ENCODE data around the gene RBM4B. TPM values are rescaled to one million over a fixed set of nuclear protein-coding genes. Genes with fewer than 3 reads are reported as not detected.

The RBM4B gene
- total RNA-seq, 1 donor from 2014 or later: 20.3 TPM

- FAIRE-seq: no peak
These were observed 37.8 kb upstream of the RBM4B start for GRCh38 chr11:66715346-66716085.

GRCh38 chr11:66713746-66714480 lies 36.2 kb upstream of the RBM4B start:
- TF ChIP-seq CTCF (IDR thresholded peaks at IDR 0.05; ENCODE audit: insufficient read depth, low read depth, low read length): no peak
- no peak for TF ChIP-seq EZH2 (IDR thresholded peaks at IDR 0.05; ENCODE audit: insufficient read depth, low read length)
- Histone ChIP-seq H3K9ac (ENCODE audit: low read length) (no peak overlapping the region), H3K36me3 (ENCODE audit: insufficient read depth, low read length) (no peaks in the 10 kb centered on the region), H4K20me1 (ENCODE audit: insufficient read depth, low read length) (no peaks in the 10 kb centered on the region), H3K27ac (ENCODE audit: low read depth, low read length) (no peak overlapping the region), H2AFZ (ENCODE audit: low read depth, low read length) (no peak overlapping the region), H3K4me3 (ENCODE audit: insufficient read depth, low read depth, low read length) (no peak overlapping the region), H3K27me3 (ENCODE audit: insufficient read depth, low read length) (no peaks in the 10 kb centered on the region), H3K9me3 (ENCODE audit: insufficient read depth, low read depth, low read length) (no peaks in the 10 kb centered on the region), H3K79me2 (ENCODE audit: insufficient read depth, low read length) (no peaks in the 10 kb centered on the region), H3K4me1 (ENCODE audit: insufficient read depth, low read length) (no peaks in the 10 kb centered on the region), H3K4me2 (ENCODE audit: low read length) (no peak overlapping the region)
- no peak overlapping the region for H3K4me3 Mint-ChIP-seq (ENCODE audit: unreplicated experiment)
- peaks cover 19% of the 10 kb centered on the region for H3K27me3 Mint-ChIP-seq (ENCODE audit: low read depth, unreplicated experiment)
- FAIRE-seq (no peak), DNase-seq (ENCODE audit: low read depth) (no peak)
- H3K36me3 Mint-ChIP-seq (ENCODE audit: low read depth, unreplicated experiment): peaks cover 19% of the 10 kb centered on the region
- no peak overlapping the region for H3K27ac Mint-ChIP-seq (ENCODE audit: unreplicated experiment)
- H3K4me1 Mint-ChIP-seq (ENCODE audit: low read depth, unreplicated experiment): peaks cover 2% of the 10 kb centered on the region
- peaks cover 2% of the 10 kb centered on the region for H3K9me3 Mint-ChIP-seq (ENCODE audit: unreplicated experiment)

More at GRCh38 chr11:66715346-66716085, 37.8 kb upstream of the RBM4B start:
- H3K4me3 Mint-ChIP-seq (ENCODE audit: unreplicated experiment): peak overlapping the region; percentile 71
- no peak overlapping the region for H3K4me3 ChIP-seq (ENCODE audit: insufficient read depth, low read depth, low read length)
- no peak overlapping the region for H3K4me2 ChIP-seq (ENCODE audit: low read length)
- H3K4me1 Mint-ChIP-seq (ENCODE audit: low read depth, unreplicated experiment): peaks cover 13% of the 10 kb centered on the region
- peaks cover 18% of the 10 kb centered on the region for H3K36me3 Mint-ChIP-seq (ENCODE audit: low read depth, unreplicated experiment)
- H3K9me3 Mint-ChIP-seq (ENCODE audit: unreplicated experiment): peaks cover 2% of the 10 kb centered on the region
- no peak overlapping the region for H3K27ac Mint-ChIP-seq (ENCODE audit: unreplicated experiment)
- no peak overlapping the region for H2AFZ ChIP-seq (ENCODE audit: low read depth, low read length)
- no peaks in the 10 kb centered on the region for H4K20me1 ChIP-seq (ENCODE audit: insufficient read depth, low read length)
- H3K27ac ChIP-seq (ENCODE audit: low read depth, low read length): no peak overlapping the region
- no peak for DNase-seq (ENCODE audit: low read depth)
- H3K79me2 ChIP-seq (ENCODE audit: insufficient read depth, low read length): no peaks in the 10 kb centered on the region
- H3K27me3 ChIP-seq (ENCODE audit: insufficient read depth, low read length): no peaks in the 10 kb centered on the region
- H3K9ac ChIP-seq (ENCODE audit: low read length): no peak overlapping the region
- H3K27me3 Mint-ChIP-seq (ENCODE audit: low read depth, unreplicated experiment): peaks cover 19% of the 10 kb centered on the region
- no peaks in the 10 kb centered on the region for H3K9me3 ChIP-seq (ENCODE audit: insufficient read depth, low read depth, low read length)
- no peak for TF ChIP-seq CTCF (IDR thresholded peaks at IDR 0.05; ENCODE audit: insufficient read depth, low read depth, low read length)
- no peak for TF ChIP-seq EZH2 (IDR thresholded peaks at IDR 0.05; ENCODE audit: insufficient read depth, low read length)
- peaks cover 8% of the 10 kb centered on the region for H3K4me1 ChIP-seq (ENCODE audit: insufficient read depth, low read length)
- H3K36me3 ChIP-seq (ENCODE audit: insufficient read depth, low read length): no peaks in the 10 kb centered on the region

All from astrocyte (in vitro differentiated cells and primary cell).